ENCODE results near the gene USP6NL.

Gene USP6NL

GRCh38 chr10:11469575-11470391 is 141.7 kb downstream of the USP6NL start:
- DNase-seq: no peak

- DNase-seq: no peak
Observed at GRCh38 chr10:11468126-11468742, 143.2 kb downstream of the USP6NL start.

GRCh38 chr10:11465406-11465805 is 146.0 kb downstream of the USP6NL start:
- DNase-seq: no peak

- DNase-seq: no peak
Observed at GRCh38 chr10:11463111-11463510, 148.3 kb downstream of the USP6NL start.

- no peak for DNase-seq
Observed at GRCh38 chr10:11462071-11462470, 149.4 kb downstream of the USP6NL start.

- DNase-seq: no peak
Observed at GRCh38 chr10:11457336-11457735, 154.1 kb downstream of the USP6NL start.

GRCh38 chr10:11454958-11455566 is 156.4 kb downstream of the USP6NL start:
- DNase-seq: no peak

GRCh38 chr10:11454160-11454559 is 157.3 kb downstream of the USP6NL start:
- DNase-seq: no peak

GRCh38 chr10:11451640-11452260 is 159.7 kb downstream of the USP6NL start:
- DNase-seq: no peak

GRCh38 chr10:11450427-11450826 is 161.0 kb downstream of the USP6NL start:
- DNase-seq: no peak

- DNase-seq: no peak
Observed at GRCh38 chr10:11449761-11450160, 161.7 kb downstream of the USP6NL start.

- no peak for DNase-seq
Observed at GRCh38 chr10:11448545-11449244, 162.8 kb downstream of the USP6NL start.

GRCh38 chr10:11448190-11448544 is 163.3 kb downstream of the USP6NL start:
- no peak for DNase-seq

GRCh38 chr10:11447586-11447985 is 163.9 kb downstream of the USP6NL start:
- DNase-seq: no peak

- DNase-seq: no peak
Observed at GRCh38 chr10:11446864-11447263, 164.6 kb downstream of the USP6NL start.

GRCh38 chr10:11446133-11446532 is 165.3 kb downstream of the USP6NL start:
- no peak for DNase-seq

GRCh38 chr10:11444531-11445228 is 166.8 kb downstream of the USP6NL start:
- DNase-seq: no peak

- no peak for DNase-seq
Observed at GRCh38 chr10:11444155-11444530, 167.3 kb downstream of the USP6NL start.

- DNase-seq: no peak
Observed at GRCh38 chr10:11443468-11444154, 167.8 kb downstream of the USP6NL start.

- DNase-seq: no peak
Observed at GRCh38 chr10:11442001-11442773, 169.3 kb downstream of the USP6NL start.

- no peak for DNase-seq
Observed at GRCh38 chr10:11441151-11441535, 170.3 kb downstream of the USP6NL start.

All from activated CD4-positive, CD25-positive, alpha-beta regulatory T cell treated with anti-CD3 and anti-CD28 coated beads, Interleukin-2, amount 50 U/mL, for 72 hours (primary cell).